Stimulated activated CD8-positive, alpha-beta memory T cell treated with anti-CD3 and anti-CD28 coated beads, Interleukin-15, amount 100 ng/mL, for 24 hours (primary cell): ENCODE data around the gene BYSL.

Experiments used
- DNase-seq: peaks from one replicate; pipeline ENCODE4 v3.0.0-alpha.2; 2020; ENCODE audit warnings: low read depth

Gene BYSL, protein sequence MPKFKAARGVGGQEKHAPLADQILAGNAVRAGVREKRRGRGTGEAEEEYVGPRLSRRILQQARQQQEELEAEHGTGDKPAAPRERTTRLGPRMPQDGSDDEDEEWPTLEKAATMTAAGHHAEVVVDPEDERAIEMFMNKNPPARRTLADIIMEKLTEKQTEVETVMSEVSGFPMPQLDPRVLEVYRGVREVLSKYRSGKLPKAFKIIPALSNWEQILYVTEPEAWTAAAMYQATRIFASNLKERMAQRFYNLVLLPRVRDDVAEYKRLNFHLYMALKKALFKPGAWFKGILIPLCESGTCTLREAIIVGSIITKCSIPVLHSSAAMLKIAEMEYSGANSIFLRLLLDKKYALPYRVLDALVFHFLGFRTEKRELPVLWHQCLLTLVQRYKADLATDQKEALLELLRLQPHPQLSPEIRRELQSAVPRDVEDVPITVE

DNA sequence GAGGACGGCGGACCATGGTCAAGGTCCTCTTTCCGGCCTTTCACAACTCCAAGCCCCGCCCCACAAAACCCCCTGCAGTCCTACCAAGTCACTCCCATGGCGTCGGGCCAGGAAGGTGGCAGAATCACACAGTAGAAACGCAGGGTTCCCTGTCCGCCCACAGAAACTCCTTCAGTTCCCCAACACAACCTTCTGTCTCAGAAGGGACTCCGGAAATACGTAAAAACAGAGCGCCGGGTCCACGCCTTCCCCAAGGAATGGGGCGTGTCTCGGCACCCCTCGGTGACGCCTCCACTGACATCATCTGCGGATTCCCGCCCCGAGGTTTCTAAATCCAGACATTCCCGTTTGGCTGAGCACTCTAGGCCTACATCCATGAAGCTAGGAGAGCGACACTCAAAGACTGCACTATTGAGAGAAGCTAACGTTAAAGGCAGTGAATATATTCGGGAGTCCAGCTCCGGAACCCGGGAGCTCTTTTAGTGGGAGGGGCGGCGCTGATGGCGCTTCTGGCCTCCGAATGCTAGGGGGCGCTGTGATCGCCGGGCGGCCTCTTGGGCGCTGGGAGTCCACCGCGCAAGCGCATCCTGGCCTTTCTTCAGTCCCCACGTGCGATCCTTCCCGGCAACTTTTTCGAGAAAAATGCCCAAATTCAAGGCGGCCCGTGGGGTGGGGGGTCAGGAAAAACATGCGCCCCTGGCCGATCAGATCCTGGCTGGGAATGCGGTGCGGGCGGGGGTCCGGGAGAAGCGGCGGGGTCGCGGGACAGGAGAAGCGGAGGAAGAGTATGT is at the start of gene BYSL, which contains the start of gene MED20:
Gene BYSL (plus strand): TSS at position 579 of the 791 bp plus-strand sequence. CDS start 64 bp downstream, at position 643.
Gene MED20 (minus strand): TSS at position 219 of the 791 bp plus-strand sequence. CDS start 121 bp downstream, at position 98.
- DNase-seq: peak; percentile 94

DNA sequence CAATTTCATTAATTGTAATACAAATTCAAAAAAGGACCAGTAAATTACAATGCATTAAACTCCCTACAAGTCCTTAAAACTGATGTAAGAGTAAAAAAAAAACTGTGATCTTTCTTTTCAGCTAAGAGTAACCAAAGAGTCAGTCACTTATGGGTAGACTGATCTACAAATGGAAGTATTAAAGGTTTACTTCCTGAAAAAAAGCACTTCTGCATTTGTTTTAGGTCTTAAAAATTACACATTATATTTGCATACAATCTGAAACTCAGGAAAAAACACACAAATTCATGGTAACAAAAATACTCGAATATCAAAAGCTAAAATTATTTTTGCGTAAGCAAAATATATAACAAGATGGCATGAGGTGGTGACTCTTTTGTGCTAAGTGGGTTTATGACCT is 49.6 kb upstream of the BYSL start:
- DNase-seq: no peak

DNA sequence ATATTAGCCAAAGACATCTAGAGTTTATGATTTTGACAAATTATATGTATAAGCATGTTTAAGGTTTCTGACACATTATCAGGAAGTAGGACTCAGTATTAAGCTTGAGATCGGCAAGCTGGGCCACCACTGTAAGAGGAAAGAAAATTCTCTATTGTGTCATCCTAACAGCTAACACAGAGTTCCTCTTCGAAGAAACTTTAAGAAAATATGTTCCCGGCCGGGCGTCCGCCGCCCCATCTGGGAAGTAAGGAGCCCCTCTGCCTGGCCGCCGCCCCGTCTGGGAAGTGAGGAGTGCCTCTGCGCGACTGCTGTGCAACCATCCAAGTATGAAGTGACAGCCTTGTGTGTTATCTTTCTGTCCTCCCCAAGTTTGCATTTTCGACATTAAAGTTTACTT is 49.2 kb upstream of the BYSL start:
- DNase-seq: no peak

DNA sequence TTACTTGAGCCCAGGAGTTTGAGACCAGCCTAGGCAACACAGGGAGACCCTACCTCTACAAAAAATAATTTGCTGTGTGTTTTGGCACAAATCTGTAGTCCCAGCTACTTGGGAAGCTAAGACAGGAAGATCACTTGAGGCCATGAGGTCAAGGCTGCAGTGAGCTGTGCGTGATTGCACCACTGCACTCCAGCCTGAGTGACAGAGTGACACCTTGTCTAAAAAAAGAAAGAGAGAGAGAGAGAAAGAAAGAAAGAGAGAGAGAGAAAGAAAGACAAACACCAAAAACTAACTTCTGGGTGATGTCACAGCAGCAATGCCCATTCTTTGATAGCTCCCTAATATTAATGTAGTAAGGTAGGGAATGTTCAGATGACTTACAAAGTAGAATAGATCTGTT is 46.6 kb upstream of the BYSL start:
- no peak for DNase-seq

DNA sequence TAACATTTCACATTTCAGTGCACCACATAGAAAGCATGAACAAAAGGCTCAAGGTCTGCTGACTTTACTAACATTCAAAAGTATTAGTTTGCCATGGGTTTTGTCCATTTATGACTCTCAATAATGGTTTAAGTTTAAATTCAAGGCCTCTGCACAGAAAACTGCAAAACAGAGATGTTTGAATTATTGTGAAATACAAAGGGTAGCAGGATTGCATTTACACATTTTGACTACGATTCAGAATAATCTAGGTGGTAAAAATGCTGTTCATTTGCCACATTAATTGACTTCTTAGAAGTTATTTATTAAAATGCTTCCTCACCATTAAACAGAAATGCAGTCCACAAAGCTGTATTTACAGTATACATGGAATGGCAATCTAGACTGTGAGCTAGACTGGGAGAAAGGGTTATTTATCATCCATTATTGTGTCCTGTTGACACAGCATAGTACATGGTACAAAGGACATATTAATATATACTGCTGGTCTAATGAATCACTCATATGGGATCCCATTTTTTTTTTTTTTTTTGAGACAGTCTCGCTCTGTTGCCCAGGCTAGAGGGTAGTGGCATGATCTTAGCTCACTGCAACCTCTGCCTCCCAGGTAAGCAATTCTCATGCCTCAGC is 44.1 kb upstream of the BYSL start:
- DNase-seq: no peak

DNA sequence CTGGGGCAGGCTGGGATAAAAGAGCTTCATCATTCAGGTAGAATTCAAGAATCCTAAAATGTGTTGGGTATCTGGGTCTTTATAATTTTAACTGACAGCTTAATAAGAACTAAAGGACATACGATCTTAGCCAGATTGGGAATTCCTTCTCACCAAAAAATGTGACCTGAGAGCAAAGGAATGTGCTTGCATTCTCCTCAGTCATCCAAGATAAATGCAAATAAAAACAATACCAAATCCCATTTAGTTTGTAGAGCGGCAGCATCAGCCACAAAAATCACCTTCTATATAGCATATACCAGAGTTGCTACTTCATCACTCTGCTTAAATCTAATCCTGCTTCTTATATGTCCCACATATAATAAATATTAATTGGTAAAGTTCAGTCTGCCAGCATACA is 43.1 kb upstream of the BYSL start:
- no peak for DNase-seq

DNA sequence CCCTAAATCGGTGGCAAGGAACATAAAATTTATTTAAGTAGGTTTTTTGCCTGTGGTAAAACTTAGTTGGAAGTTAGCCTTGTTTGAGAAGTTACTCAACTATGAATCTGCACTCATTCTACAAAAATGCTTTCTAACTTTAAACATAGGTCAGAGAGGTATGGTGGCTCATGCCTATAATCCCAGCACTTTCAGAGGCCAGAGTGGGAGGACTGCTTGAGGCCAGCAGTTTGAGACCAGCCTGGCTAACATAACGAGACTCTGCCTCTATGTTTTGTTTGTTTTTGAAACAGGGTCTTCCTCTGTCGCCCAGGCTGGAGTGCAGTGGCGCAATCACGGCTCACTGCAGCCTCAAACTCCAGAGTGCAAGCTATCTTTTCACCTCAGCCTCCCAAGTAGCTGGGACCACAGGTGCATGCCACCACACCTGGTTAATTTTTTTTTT is 42.3 kb upstream of the BYSL start:
- no peak for DNase-seq

DNA sequence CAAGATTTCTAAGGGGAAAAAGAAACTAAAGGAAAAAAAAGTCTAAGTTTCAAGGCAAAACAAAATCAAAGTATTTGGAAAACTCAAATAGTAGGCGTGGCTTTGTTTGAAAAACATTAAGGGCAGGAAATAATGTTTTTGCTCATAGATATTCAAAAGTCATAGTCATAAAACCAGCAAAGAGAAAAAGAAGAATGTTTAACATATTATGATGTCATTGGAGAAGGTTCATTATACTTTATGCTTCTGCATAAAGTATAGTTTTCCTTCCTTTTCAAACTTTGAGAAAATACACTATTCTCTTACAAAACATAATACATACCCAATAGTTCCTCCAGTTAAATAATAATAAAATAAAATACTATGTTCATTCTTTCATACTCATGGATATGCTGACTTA is 39.8 kb upstream of the BYSL start:
- no peak for DNase-seq

DNA sequence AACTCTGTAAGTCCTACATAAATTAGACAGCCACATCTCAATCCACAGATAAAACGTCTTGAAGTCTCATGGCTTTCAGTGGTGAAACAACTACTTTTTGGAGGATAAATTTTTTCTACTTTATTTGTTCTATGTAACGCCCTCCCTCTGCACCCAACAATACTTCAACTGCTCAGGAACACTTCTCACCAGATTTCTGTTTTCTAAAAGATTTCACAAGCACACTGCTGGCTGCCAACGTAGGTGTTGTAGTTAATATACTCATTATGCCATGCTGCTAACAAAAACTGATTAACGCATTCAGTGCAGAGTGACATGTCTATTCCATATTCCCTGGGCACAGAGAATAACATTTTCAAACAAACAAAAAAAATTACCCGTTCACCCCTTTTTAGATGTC is 36.3 kb upstream of the BYSL start:
- DNase-seq: no peak

DNA sequence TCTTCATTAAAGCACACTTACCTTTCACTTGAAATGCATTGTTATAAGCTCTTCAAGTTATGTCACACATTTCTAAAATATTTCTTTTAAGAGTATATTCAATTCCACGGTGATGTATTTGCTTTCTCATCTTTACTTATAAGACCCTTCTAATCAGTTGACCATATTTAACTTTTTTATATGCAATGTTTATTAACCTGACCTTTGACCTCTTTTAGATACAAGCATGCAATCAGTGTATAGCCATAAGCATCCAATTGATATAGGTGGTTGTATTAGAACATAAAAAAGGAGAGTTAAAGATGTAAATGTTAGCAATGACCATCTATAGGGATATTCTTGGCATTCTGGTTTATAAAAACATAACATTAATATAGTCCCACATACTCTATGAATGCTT is 35.4 kb upstream of the BYSL start:
- no peak for DNase-seq

DNA sequence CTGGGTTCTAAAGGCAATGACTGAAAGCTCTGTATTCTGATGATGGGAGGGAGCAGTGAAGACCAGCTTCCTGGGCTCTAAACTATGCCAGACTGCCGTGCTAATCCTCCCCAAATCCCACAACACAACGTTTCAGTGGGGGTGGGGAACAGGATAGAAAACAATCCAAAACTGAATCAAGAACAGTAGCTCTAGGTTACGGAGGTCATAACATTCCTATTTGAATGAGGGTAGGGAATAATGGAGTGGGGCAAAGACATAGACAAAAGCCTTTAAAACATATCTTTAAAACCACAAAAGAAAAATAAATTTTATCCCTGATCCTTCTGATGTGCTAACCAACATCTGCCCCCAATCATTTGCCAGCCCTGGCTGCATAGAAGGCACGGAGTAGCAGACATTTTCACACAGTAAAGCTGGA is 34.0 kb upstream of the BYSL start:
- DNase-seq: no peak

DNA sequence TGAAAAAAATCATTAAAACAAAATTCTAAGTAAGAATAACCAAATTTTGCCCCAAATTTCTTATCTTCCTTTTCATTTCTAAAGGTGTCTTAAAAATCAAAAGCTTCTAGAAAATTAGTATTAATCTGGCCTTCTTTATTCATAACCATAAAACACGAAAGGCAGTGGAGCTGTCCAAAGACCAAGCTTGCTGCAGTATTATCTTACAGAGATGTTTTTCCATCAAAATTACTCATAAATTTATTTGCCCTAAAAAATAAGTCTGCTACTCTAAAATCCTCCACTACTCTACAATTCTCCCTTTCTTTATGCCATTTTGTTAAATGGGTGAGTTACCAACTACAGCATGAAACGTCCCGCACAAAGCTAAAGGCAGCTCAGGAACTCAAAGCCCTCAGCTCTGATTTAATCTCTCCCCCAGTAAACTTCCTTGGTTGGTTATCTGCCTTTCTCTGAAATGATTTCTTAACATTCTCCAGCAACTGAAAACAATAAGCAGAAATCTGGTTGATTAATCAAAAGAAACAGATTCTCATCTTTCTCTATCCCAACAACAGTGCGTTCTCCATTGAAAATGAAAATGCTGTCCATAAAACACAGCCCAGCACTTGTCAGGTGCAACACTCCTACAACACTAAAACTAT is 28.3 kb upstream of the BYSL start:
- DNase-seq: no peak

DNA sequence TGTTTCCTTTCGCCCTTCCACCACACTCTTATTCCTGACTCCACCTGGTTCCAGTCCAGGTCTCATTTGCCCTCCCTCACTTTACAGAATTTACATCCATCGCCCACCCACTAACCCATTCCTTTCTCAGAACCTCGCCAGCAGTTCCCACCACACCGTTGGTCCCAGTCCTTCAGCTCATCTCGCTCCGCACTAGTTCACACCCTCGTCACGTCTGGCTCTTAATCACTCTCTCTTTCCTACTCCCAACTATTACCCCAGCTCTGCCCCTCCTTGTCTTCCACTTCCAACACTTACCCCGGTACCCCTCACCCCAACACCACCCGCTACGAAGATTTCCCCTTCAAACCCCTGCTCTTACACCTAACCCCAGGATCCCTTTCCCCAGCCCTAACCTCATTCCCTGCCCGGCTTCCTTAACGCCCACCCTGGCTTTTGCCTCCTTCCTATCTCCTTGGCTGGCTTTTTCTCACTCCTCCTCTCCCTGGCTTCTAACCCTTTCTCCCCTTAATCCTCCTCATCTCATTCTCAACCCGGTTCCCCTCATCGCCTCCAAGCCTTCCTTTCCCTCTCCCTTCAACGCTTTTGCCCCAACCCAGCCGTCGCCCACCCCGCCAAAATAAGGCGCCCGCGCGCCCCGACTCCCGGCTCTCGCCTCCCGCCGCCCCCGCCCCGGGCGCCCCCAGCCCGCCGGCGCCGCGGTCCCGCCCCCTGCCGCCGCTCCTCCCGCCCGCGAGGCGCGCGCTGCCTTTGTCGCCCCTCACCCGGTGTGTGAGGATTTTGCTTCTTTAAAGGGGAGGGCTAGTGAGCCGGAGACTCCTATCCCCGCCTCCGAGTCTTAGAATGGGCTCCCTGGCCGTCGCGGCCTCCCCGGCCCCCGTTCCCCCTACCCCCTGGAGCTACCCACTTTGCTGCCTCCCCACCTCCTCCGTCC is 26.7 kb upstream of the BYSL start:
- no peak for DNase-seq

DNA sequence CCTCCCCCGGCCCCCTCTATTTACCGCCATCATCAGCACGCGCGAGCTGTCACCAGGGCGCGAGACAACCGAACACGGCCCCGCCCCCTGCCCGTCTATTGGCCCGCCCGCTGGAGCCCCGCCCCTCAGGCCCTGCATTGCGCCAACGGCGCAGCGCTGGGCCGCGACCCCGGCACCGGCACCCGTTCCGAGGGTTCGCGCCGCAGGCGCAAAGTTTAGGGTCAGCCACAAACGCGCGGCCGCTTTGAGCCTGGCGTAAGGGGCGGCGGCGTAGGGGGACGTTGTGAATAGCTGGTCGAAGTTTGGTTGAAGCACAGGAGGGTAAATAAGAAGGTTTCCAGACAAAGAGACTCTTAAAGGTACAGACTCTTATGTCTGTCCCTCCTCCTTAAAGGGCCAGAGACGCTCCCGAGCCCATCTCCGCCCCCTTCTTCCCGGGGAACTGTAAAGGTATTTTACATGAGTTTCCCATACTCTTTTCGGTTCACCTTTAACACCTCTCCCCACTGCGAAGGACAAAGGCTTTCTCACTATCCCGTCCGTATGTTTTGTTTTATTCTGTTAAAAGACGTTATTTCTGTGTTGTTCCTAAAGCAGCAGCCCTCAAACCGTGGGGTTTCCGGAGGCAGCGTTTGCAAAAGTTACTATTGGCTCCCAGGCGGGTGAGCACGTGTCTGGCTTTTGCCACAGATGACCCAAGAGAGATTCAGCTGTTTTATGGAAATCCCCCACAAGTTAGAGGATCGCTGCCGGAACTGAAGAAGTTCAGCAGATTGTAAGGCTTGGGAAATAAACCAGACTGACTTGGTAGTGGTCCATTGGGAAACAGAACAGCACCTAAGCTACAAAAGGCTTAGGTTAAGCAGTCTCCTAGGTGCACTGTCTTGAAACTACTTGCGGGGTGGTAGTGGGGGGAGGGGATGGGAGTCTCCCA is 25.7 kb upstream of the BYSL start, which contains the start of gene USP49:
Gene USP49 (minus strand): TSS at position 76 of the 934 bp plus-strand sequence. CDS start 88,392 bp downstream, outside the sequence.
- peak; percentile 87 for DNase-seq

DNA sequence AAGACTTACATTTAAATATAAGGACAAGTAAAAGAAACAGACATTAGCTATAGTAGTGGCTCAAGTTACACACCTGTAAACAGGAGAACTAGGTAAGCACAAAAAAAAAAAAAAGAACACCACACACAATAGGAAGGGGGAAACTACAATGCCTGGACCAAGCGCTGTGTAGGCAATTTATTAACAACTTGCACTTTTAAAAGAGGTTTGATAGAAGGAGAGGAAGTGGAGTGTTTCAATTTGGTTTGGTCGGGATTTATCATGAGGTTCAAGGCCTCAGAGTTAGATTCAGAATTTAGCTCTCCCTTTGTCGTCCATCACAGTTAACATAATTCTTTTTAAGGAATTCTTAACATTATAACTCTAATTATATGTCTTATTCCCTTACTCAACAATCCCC is 25.0 kb upstream of the BYSL start:
- DNase-seq: no peak

DNA sequence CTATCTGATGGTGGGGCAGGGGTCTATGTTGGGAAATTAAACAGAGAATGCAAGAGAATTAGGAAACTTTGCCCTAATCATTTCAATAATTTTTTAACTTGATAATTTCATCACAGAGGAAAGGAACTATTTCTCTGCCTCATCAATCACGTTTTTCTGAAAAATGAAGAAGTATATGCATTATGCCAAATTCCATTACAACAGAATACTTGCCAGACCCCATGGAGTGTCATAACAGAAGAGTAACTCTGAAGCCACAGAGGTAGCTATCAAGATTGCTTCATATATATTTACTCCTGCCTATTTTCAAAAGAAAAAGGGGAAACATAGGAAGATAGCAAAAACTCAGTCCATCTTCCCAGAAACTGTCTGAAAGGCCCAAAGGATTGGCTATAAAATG is 20.4 kb upstream of the BYSL start:
- no peak for DNase-seq

DNA sequence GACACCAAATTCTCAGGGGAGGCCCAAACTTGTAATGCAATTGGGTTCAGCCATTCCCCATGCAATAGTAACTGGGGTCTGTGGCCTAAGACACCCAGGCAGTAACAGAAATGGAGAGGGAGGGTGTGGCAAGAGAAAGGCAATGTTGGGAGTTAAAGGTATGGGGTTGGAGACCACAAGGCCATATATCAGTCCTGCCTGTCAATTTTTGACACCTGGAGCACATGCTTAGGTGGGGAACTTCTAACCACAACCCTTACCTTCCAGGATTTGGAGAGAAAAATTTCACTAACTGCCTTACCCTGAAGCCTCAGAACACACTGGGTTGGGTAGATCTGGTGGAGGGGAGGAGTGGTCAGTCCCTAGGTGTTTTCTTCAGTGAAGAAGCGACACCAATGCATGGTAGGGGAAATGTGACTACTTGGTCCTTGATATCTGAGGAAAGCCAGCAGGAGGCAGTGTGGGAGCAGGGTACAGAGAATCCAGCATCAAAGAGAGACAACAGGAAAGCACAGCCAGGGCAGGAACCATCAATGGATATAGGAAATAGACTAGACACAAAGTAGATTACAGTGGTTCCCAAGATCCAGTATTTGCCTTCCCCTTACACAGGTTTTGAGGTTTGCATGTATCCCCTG is 19.3 kb upstream of the BYSL start:
- DNase-seq: no peak

DNA sequence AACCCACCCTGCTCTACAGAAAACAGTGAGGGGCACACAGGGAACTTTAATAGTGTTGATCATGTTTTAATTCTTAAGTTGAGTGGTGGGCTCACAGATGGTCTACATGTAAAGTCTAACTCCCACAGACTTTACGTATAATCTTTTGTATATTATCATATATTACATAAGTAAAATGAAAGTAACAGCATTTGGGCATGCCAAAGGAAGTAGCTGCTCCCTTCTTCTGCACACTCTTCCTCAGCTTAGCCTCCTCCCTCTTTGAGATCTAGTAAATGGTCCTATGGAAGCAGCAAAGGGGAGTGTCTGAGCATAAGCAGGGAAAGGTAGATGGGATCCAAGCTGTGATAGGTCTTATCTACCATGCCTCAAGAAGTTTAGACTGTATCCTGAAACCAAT is 11.6 kb upstream of the BYSL start:
- no peak for DNase-seq

DNA sequence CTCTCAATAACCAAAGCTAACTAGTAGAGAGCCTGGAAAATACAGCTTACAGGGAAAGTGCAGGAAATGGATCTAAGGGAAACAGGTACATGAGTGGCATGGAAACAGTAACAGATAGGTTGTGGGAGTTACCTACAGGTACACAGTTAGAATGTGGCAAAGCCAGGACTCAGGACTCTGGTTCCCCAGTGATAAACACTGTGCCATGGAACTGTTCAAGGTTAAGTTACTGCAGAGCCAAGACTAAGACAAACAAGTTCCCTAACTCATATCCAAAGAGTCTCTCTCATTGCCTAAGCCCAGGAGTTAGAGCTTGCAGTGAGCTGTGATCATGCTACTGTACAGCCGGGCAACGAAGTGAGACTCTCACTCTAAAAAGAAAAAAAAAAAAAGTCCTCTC is 7.0 kb upstream of the BYSL start:
- DNase-seq: no peak
